Stomach (tissue), 9 donors: ENCODE measurements around the gene C2orf42. TPM values are rescaled to one million over a fixed set of nuclear protein-coding genes. Genes with fewer than 3 reads are reported as not detected.

Experiments used
- DNase-seq, 2 donors: peaks; one replicate each; pipeline versions ENCODE4 v3.0.0 to v3.0.0-alpha.2; 2013 to 2019
- H3K27ac ChIP-seq, 5 donors: fragments of 200-600 bp in 4 of 5; sonication (generic) in 4 of 5; one replicate each; pipeline ENCODE4 v1.5.1; 2013 to 2019; ENCODE audit warnings: mild to moderate bottlenecking in 1 of 5, moderate library complexity in 1 of 5
- H3K27me3 ChIP-seq, 3 donors: fragments of 200-600 bp; sonication (generic); one replicate each; pipeline ENCODE4 v1.5.1; 2017 to 2019; ENCODE audit warnings: mixed run types in 1 of 3
- H3K36me3 ChIP-seq, 4 donors: fragments of 200-600 bp; sonication (generic); 1 replicate in 3 of 4; 2 replicates in 1 of 4; pipeline ENCODE4 v1.5.1; 2016 to 2019
- H3K4me1 ChIP-seq, 4 donors: fragments of 200-600 bp; sonication (generic); one replicate each; pipeline ENCODE4 v1.5.1; 2016 to 2019
- H3K4me3 ChIP-seq, 4 donors: fragments of 200-600 bp; sonication (generic) in 3 of 4; one replicate each; pipeline ENCODE4 v1.5.1; 2016 to 2019; ENCODE audit warnings: mild to moderate bottlenecking in 1 of 4
- H3K9me3 ChIP-seq, 4 donors: fragments of 200-600 bp; sonication (generic); one replicate each; pipeline ENCODE4 v1.5.1; 2016 to 2019
- CTCF ChIP-seq, 7 experiments: fragments of 450-650 bp in 4 of 7; fragments of 200-600 bp in 3 of 7; sonication (generic) in 3 of 7; IDR thresholded peaks; one replicate each; pipeline ENCODE4 v1.5.1; 2016 to 2019; ENCODE audit warnings: antibody characterized with exemption in 7 of 7, control low read depth in 2 of 7, mild to moderate bottlenecking in 1 of 7
- EP300 ChIP-seq: sonication (generic); formaldehyde crosslinking; IDR thresholded peaks from one replicate; pipeline ENCODE4 v1.6.1; 2017; ENCODE audit warnings: antibody characterized with exemption
- POLR2A ChIP-seq, 4 donors: fragments of 450-650 bp; IDR thresholded peaks; one replicate each; pipeline ENCODE4 v1.6.1; 2016; ENCODE audit warnings: antibody characterized with exemption in 4 of 4, control low read depth in 2 of 4, mild to moderate bottlenecking in 1 of 4, moderate library complexity in 1 of 4
- POLR2AphosphoS5 ChIP-seq, 3 donors: sonication (generic); formaldehyde crosslinking; IDR thresholded peaks; one replicate each; pipeline ENCODE4 v1.6.1; 2016; ENCODE audit warnings: antibody characterized with exemption in 3 of 3
- WGBS, 5 donors: extraction: QIAGEN DNeasy Blood & Tissue Kit in 3 of 5; methylation state at CpG; one replicate each; pipeline versions ENCODE4 v1.1.5 to v1.1.7; 2013 to 2018; 5-methylcytosine and 5-hydroxymethylcytosine counted together
- intact Hi-C: fragments of 100-400 bp; cut with DNase I; formaldehyde crosslinking; loops from one replicate; pipeline ENCODE4 v1.15.1; 2023; ENCODE audit warnings: low total_unique reads
- polyA plus RNA-seq, 3 donors: library from polyadenylated mRNA; stranded (reverse); fragments of 200-250 nt; gene quantifications; one replicate each; pipeline ENCODE4 v1.2.3, GENCODE V29; 2013
- total RNA-seq, 5 donors: library from RNA; depleted of rRNA; stranded (reverse); fragments of >200 nt; gene quantifications; one replicate each; pipeline versions ENCODE4 v1.1.0 to v1.2.3, GENCODE V29; 2014 to 2016
- donor health status: healthy with polysubstance abuse.
- donor health status: Bipolar disorder and iron deficiency.
- donor health status: healthy.

The C2orf42 gene
- total and polyA plus RNA-seq, 8 donors: 2.6 to 23.2 (median 6.0) TPM

- Histone ChIP-seq H3K4me1 (peaks cover 0 to 11% (median 0%) of the 10 kb centered on the region in 4 donors), H3K36me3 (peaks cover 0 to 6% (median 0%) of the 10 kb centered on the region in 4 donors), H3K9me3 (no peaks in the 10 kb centered on the region), H3K27ac (no peak overlapping the region), H3K27me3 (no peaks in the 10 kb centered on the region), H3K4me3 (no peak overlapping the region)
- WGBS, 5 donors: 48 to 68% (median 53%) methylated on average over 5 of the region's 5 CpGs
- intact Hi-C loops: no loop called here
- TF ChIP-seq POLR2AphosphoS5 (IDR thresholded peaks at IDR 0.05): no peak
- TF ChIP-seq EP300: no peak
- no peak for TF ChIP-seq POLR2A (IDR thresholded peaks at IDR 0.05)
- TF ChIP-seq CTCF (IDR thresholded peaks at IDR 0.05): no peak
- DNase-seq: no peak
Measured at GRCh38 chr2:70203086-70203485, 12.3 kb upstream of the C2orf42 start.

- Histone ChIP-seq H3K9me3 (no peaks in the 10 kb centered on the region), H3K27me3 (no peaks in the 10 kb centered on the region), H3K4me3 (no peak overlapping the region), H3K27ac (no peak overlapping the region), H3K36me3 (no peaks in the 10 kb centered on the region), H3K4me1 (peaks cover 0 to 11% (median 0%) of the 10 kb centered on the region in 4 donors)
- TF ChIP-seq POLR2AphosphoS5 (IDR thresholded peaks at IDR 0.05) (no peak), EP300 (no peak), POLR2A (IDR thresholded peaks at IDR 0.05) (no peak), CTCF (IDR thresholded peaks at IDR 0.05) (no peak)
- WGBS, 5 donors: 42 to 74% (median 57%) methylated on average over 9 of the region's 9 CpGs
- DNase-seq: no peak
- intact Hi-C loops: no loop called here
Measured at GRCh38 chr2:70202236-70202806, 11.5 kb upstream of the C2orf42 start.

GRCh38 chr2:70201831-70202230, 11.0 kb upstream of the C2orf42 start:
- intact Hi-C loops: no loop called here
- DNase-seq: no peak
- Histone ChIP-seq H3K4me1 (peaks cover 0 to 11% (median 0%) of the 10 kb centered on the region in 4 donors), H3K4me3 (no peak overlapping the region), H3K27me3 (no peaks in the 10 kb centered on the region), H3K9me3 (no peaks in the 10 kb centered on the region), H3K27ac (no peak overlapping the region), H3K36me3 (no peaks in the 10 kb centered on the region)
- TF ChIP-seq POLR2A (IDR thresholded peaks at IDR 0.05) (no peak), EP300 (no peak), CTCF (IDR thresholded peaks at IDR 0.05) (no peak), POLR2AphosphoS5 (IDR thresholded peaks at IDR 0.05) (no peak)
- WGBS, 5 donors: 90 to 96% (median 92%) methylated on average over 6 of the region's 6 CpGs

- TF ChIP-seq POLR2A (IDR thresholded peaks at IDR 0.05) (no peak), EP300 (no peak), CTCF (IDR thresholded peaks at IDR 0.05) (no peak), POLR2AphosphoS5 (IDR thresholded peaks at IDR 0.05) (no peak)
- Histone ChIP-seq H3K4me1 (peaks cover 0 to 11% (median 0%) of the 10 kb centered on the region in 4 donors), H3K4me3 (no peak overlapping the region), H3K36me3 (no peaks in the 10 kb centered on the region), H3K27me3 (no peaks in the 10 kb centered on the region), H3K9me3 (no peaks in the 10 kb centered on the region), H3K27ac (no peak overlapping the region)
- DNase-seq: no peak
- intact Hi-C loops: no loop called here
- WGBS, 5 donors: 77 to 94% (median 90%) methylated on average over 3 of the region's 3 CpGs
Measured at GRCh38 chr2:70201225-70201768, 10.5 kb upstream of the C2orf42 start.
